IMR-90 (cell line): Measurements from ENCODE around the gene CYP24A1. TPM values are rescaled to one million over a fixed set of nuclear protein-coding genes. Genes with fewer than 3 reads are reported as not detected.

ENCODE experiments used
- ATAC-seq: fragments of 200-7000 bp; cut with Tn5 transposase; 2 replicates; pipeline ENCODE4 v1.9.1; 2020; ENCODE audit warnings: low read depth, mild to moderate bottlenecking, moderate library complexity
- BruUV-seq: library from RNA; stranded (reverse); fragments of 400-500 nt; replicated peaks from 2 replicates; lab custom pipeline; 2021; lab: Mats Ljungman, UMichigan
- CTCF ChIA-PET: fragments of 300-600 bp; formaldehyde crosslinking; extraction: SDS; loops from one replicate; lab custom pipeline; 2021; ENCODE audit warnings: antibody characterized with exemption; lab: Yijun Ruan, JAX
- POLR2A ChIA-PET: fragments of 300-600 bp; sonication (Branson Sonifier 250); formaldehyde crosslinking; loops from one replicate; lab custom pipeline; 2022; ENCODE audit warnings: antibody characterized with exemption; ENCODE audit not compliant: unreplicated experiment; lab: Charles Lee
- DNase-seq: peaks from one replicate; pipeline ENCODE4 v3.0.0; 2013
- H2AFZ ChIP-seq: replicated peaks from 2 replicates; pipeline ENCODE3; 2013; ENCODE audit warnings: low read length, mild to moderate bottlenecking; ENCODE audit not compliant: poor library complexity
- H2AK5ac ChIP-seq: 2 replicates; pipeline ENCODE4 v1.6.1; 2013; ENCODE audit warnings: low read depth, low read length, inconsistent platforms
- H2AK9ac ChIP-seq: replicated peaks from 2 replicates; pipeline ENCODE3; 2013; ENCODE audit warnings: mild to moderate bottlenecking, low read depth, low read length, moderate library complexity; ENCODE audit not compliant: poor library complexity
- H2BK120ac ChIP-seq: 2 replicates; pipeline ENCODE4 v1.6.1; 2013; ENCODE audit warnings: low read depth, low read length, inconsistent platforms
- H2BK15ac ChIP-seq: 3 replicates; pipeline ENCODE4 v1.6.1; 2013; ENCODE audit warnings: low read depth, low read length, inconsistent platforms
- H2BK20ac ChIP-seq: 2 replicates; pipeline ENCODE4 v1.6.1; 2013; ENCODE audit warnings: low read depth, mild to moderate bottlenecking, inconsistent platforms, low read length, moderate library complexity
- H2BK5ac ChIP-seq: 2 replicates; pipeline ENCODE4 v1.6.1; 2013; ENCODE audit warnings: mild to moderate bottlenecking, low read depth, low read length, inconsistent platforms; ENCODE audit not compliant: poor library complexity, severe bottlenecking
- H3K14ac ChIP-seq: replicated peaks from 2 replicates; pipeline ENCODE4 v1.6.1; 2013; ENCODE audit warnings: low read depth, low read length, inconsistent platforms
- H3K18ac ChIP-seq: 2 replicates; pipeline ENCODE4 v1.6.1; 2013; ENCODE audit warnings: low read depth, low read length, control low read depth
- H3K23ac ChIP-seq: 2 replicates; pipeline ENCODE4 v1.6.1; 2013; ENCODE audit warnings: low read depth, low read length, inconsistent platforms
- H3K27ac ChIP-seq: 2 replicates; pipeline ENCODE4 v1.5.1; 2013; ENCODE audit warnings: mild to moderate bottlenecking, control low read depth, low read length; ENCODE audit not compliant: insufficient read depth
- H3K27me3 ChIP-seq: 2 replicates; pipeline ENCODE4 v1.6.1; 2013; ENCODE audit warnings: low read length; ENCODE audit not compliant: control insufficient read depth, insufficient read depth
- H3K36me3 ChIP-seq: 2 replicates; pipeline ENCODE4 v1.6.1; 2013; ENCODE audit warnings: low read length, mixed read lengths; ENCODE audit not compliant: control insufficient read depth, insufficient read depth
- H3K4ac ChIP-seq: 2 replicates; pipeline ENCODE4 v1.6.1; 2013; ENCODE audit warnings: low read depth, low read length, inconsistent platforms
- H3K4me1 ChIP-seq: 2 replicates; pipeline ENCODE4 v1.6.1; 2013; ENCODE audit warnings: low read length, mixed read lengths; ENCODE audit not compliant: control insufficient read depth, insufficient read depth
- H3K4me2 ChIP-seq: 2 replicates; pipeline ENCODE4 v1.6.1; 2013; ENCODE audit warnings: low read depth, mild to moderate bottlenecking, control low read depth, low read length, moderate library complexity
- H3K4me3 ChIP-seq: 2 replicates; pipeline ENCODE4 v1.5.1; 2013; ENCODE audit warnings: low read depth, mild to moderate bottlenecking, control low read depth, low read length, moderate library complexity; ENCODE audit not compliant: insufficient read depth
- H3K56ac ChIP-seq: 2 replicates; pipeline ENCODE4 v1.6.1; 2013; ENCODE audit warnings: low read length, inconsistent platforms; ENCODE audit not compliant: insufficient read depth; ENCODE audit errors: extremely low read depth
- H3K79me1 ChIP-seq, 2 experiments: 2 replicates each; pipeline ENCODE4 v1.6.1; 2013; ENCODE audit warnings: low read length in 2 of 2, inconsistent platforms in 1 of 2, low read depth in 1 of 2
- H3K9ac ChIP-seq: 2 replicates; pipeline ENCODE4 v1.6.1; 2013; ENCODE audit warnings: low read depth, low read length, control low read depth
- H3K9me1 ChIP-seq: 2 replicates; pipeline ENCODE4 v1.6.1; 2013; ENCODE audit warnings: low read length, inconsistent platforms; ENCODE audit not compliant: insufficient read depth
- H3K9me3 ChIP-seq: 2 replicates; pipeline ENCODE4 v1.6.1; 2013; ENCODE audit warnings: low read length; ENCODE audit not compliant: control insufficient read depth, insufficient read depth
- H4K20me1 ChIP-seq: 2 replicates; pipeline ENCODE4 v1.6.1; 2013; ENCODE audit warnings: low read length, inconsistent platforms; ENCODE audit not compliant: insufficient read depth
- H4K5ac ChIP-seq: 2 replicates; pipeline ENCODE4 v1.6.1; 2013; ENCODE audit warnings: mild to moderate bottlenecking, low read depth, low read length, control low read depth
- H4K8ac ChIP-seq, 2 experiments: 2 replicates each; pipeline ENCODE4 v1.6.1; 2013; ENCODE audit warnings: low read depth in 2 of 2, low read length in 2 of 2, control low read depth in 1 of 2, inconsistent platforms in 1 of 2
- H4K91ac ChIP-seq: 2 replicates; pipeline ENCODE4 v1.6.1; 2013; ENCODE audit warnings: low read depth, low read length, inconsistent platforms; ENCODE audit not compliant: insufficient read depth
- BHLHE40 ChIP-seq: fragments of 150-350 bp; IDR thresholded peaks from 2 replicates; pipeline ENCODE4 v1.6.1; 2016; ENCODE audit warnings: mild to moderate bottlenecking, low read depth, low read length
- CEBPB ChIP-seq: IDR thresholded peaks from 2 replicates; pipeline ENCODE4 v1.6.1; 2012; ENCODE audit warnings: low read depth, low read length, improper control_type of control experiment
- FOS ChIP-seq: fragments of 150-350 bp; IDR thresholded peaks from 2 replicates; pipeline ENCODE4 v1.6.1; 2016; ENCODE audit warnings: low read depth, low read length
- MAFK ChIP-seq: IDR thresholded peaks from 2 replicates; pipeline ENCODE4 v1.6.1; 2012; ENCODE audit warnings: low read depth, low read length, improper control_type of control experiment
- MAZ ChIP-seq: IDR thresholded peaks from 2 replicates; pipeline ENCODE4 v1.6.1; 2012; ENCODE audit warnings: low read depth, mild to moderate bottlenecking, low read length, improper control_type of control experiment, moderate library complexity, borderline replicate concordance
- MXI1 ChIP-seq: IDR thresholded peaks from 2 replicates; pipeline ENCODE4 v1.6.1; 2012; ENCODE audit warnings: low read depth, mild to moderate bottlenecking, low read length, moderate library complexity, borderline replicate concordance
- NFE2L2 ChIP-seq: fragments of 150-350 bp; IDR thresholded peaks from 2 replicates; pipeline ENCODE4 v1.6.1; 2016; ENCODE audit warnings: low read depth, mild to moderate bottlenecking, low read length
- RAD21 ChIP-seq: IDR thresholded peaks from 2 replicates; pipeline ENCODE4 v1.6.1; 2012; ENCODE audit warnings: low read length, improper control_type of control experiment
- RCOR1 ChIP-seq: IDR thresholded peaks from 2 replicates; pipeline ENCODE4 v1.6.1; 2012; ENCODE audit warnings: mild to moderate bottlenecking, low read length, improper control_type of control experiment; ENCODE audit not compliant: insufficient replicate concordance
- SMC3 ChIP-seq: fragments of 150-350 bp; IDR thresholded peaks from 2 replicates; pipeline ENCODE4 v1.6.1; 2016; ENCODE audit warnings: low read depth, mild to moderate bottlenecking, antibody characterized with exemption, low read length, moderate library complexity
- USF2 ChIP-seq: fragments of 150-350 bp; IDR thresholded peaks from 2 replicates; pipeline ENCODE4 v1.6.1; 2017; ENCODE audit warnings: mild to moderate bottlenecking, antibody characterized with exemption, low read length, low read depth
- WGBS, 2 experiments: methylation state at CpG; one replicate each; pipeline versions ENCODE4 v1.1.5 to v1.1.7; 2013; ENCODE audit warnings: missing lambda C conversion rate in 2 of 2; ENCODE audit not compliant: insufficient read length in 1 of 2; ENCODE audit errors: extremely low coverage in 2 of 2; 5-methylcytosine and 5-hydroxymethylcytosine counted together
- dilution Hi-C: fragments of 300-500 bp; cut with HindIII; formaldehyde crosslinking; loops from one replicate; pipeline ENCODE4 v1.14.3; 2018; ENCODE audit warnings: low sequenced_read_pairs; ENCODE audit not compliant: unreplicated experiment
- in situ Hi-C: fragments of 300-500 bp; cut with MboI; formaldehyde crosslinking; loops from 3 replicates; pipeline ENCODE4 v1.14.3; 2019; ENCODE audit warnings: low sequenced_read_pairs, inconsistent platforms, mixed read lengths
- intact Hi-C: fragments of 100-400 bp; cut with micrococcal nuclease; formaldehyde crosslinking; loops from 2 replicates; pipeline ENCODE4 v1.10.0; 2022
- polyA plus RNA-seq, 3 experiments: library from polyadenylated mRNA; depleted of rRNA; stranded (reverse); fragments of >200 nt; gene quantifications; 2 replicates each; pipeline ENCODE4 v1.2.3, GENCODE V29; 2012; ENCODE audit warnings: low replicate concordance in 1 of 3
- total RNA-seq: library from RNA; depleted of rRNA; stranded (reverse); fragments of >200 nt; gene quantifications from 2 replicates; pipeline ENCODE4 v1.2.3, GENCODE V29; 2012

Gene CYP24A1
- total and polyA plus RNA-seq, 2 of the 4 experiments (the other 2 are of a cell fraction), result not detected

- no CpG with 5 or more reads among the region's 2 CpGs for WGBS, 2 experiments
- no peak overlapping the region; the same call in 1 of the 2 replicates for H3K18ac ChIP-seq
- H4K91ac ChIP-seq, result no peak overlapping the region
- DNase-seq, result no peak
- H3K23ac ChIP-seq, result no peak overlapping the region
- in situ Hi-C loops (no loop called here), intact Hi-C loops (no loop called here), dilution Hi-C loops (no loop called here)
- no peak overlapping the region for H3K9ac ChIP-seq
- no peak overlapping the region for H3K4ac ChIP-seq
- no peak overlapping the region for H2AK9ac ChIP-seq
- no peaks in the 10 kb centered on the region for H3K36me3 ChIP-seq
- H3K4me3 ChIP-seq, result no peak overlapping the region
- no peak overlapping the region for H2AFZ ChIP-seq
- no TSS peak for BruUV-seq
- ChIA-PET CTCF (no interaction called here), POLR2A (no interaction called here)
- no peak overlapping the region for H3K27ac ChIP-seq
- no peaks in the 10 kb centered on the region for H4K20me1 ChIP-seq
- H3K4me1 ChIP-seq, result peaks cover 8% of the 10 kb centered on the region; the same call in 1 of the 2 replicates
- H2BK15ac ChIP-seq, result no peak overlapping the region; the same call in 2 of the 3 replicates
- no peaks in the 10 kb centered on the region for H3K27me3 ChIP-seq
- H2BK5ac ChIP-seq, result no peak overlapping the region
- no peak overlapping the region for H3K4me2 ChIP-seq
- TF ChIP-seq MAZ (no peak), USF2 (no peak), CEBPB (no peak), MXI1 (no peak), BHLHE40 (no peak), RAD21 (no peak), FOS (no peak), RCOR1 (no peak), NFE2L2 (no peak), MAFK (no peak), SMC3 (no peak)
- H2AK5ac ChIP-seq, result no peak overlapping the region
- no peaks in the 10 kb centered on the region for H3K79me1 ChIP-seq
- H2BK20ac ChIP-seq, result no peak overlapping the region
- H2BK120ac ChIP-seq, result no peak overlapping the region
- no peak overlapping the region for H3K56ac ChIP-seq
- H4K5ac ChIP-seq, result no peak overlapping the region; the same call in 1 of the 2 replicates
- no peaks in the 10 kb centered on the region for H3K9me3 ChIP-seq
- H4K8ac ChIP-seq, result no peak overlapping the region
- no peak overlapping the region for H3K14ac ChIP-seq
- no peak for ATAC-seq
- H3K9me1 ChIP-seq, result no peaks in the 10 kb centered on the region
Observed at GRCh38 chr20:54113566-54113965, 60.2 kb downstream of the CYP24A1 start.
